ENCODE measurements around the gene CSNK1D.

- TF ChIP-seq, protein P1, sequence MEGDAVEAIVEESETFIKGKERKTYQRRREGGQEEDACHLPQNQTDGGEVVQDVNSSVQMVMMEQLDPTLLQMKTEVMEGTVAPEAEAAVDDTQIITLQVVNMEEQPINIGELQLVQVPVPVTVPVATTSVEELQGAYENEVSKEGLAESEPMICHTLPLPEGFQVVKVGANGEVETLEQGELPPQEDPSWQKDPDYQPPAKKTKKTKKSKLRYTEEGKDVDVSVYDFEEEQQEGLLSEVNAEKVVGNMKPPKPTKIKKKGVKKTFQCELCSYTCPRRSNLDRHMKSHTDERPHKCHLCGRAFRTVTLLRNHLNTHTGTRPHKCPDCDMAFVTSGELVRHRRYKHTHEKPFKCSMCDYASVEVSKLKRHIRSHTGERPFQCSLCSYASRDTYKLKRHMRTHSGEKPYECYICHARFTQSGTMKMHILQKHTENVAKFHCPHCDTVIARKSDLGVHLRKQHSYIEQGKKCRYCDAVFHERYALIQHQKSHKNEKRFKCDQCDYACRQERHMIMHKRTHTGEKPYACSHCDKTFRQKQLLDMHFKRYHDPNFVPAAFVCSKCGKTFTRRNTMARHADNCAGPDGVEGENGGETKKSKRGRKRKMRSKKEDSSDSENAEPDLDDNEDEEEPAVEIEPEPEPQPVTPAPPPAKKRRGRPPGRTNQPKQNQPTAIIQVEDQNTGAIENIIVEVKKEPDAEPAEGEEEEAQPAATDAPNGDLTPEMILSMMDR (IDR thresholded peaks at IDR 0.05): no peak
- no peak for TF ChIP-seq EP300 (IDR thresholded peaks at IDR 0.05)
These were observed 9.0 kb upstream of the CSNK1D start for GRCh38 chr17:82282239-82283207.

Data from ovary (tissue), 3 donors.